Large intestine (tissue), 12 donors: ENCODE data around the gene CCL26. TPM values are rescaled to one million over a fixed set of nuclear protein-coding genes. Genes with fewer than 3 reads are reported as not detected.

ENCODE experiments used
- DNase-seq, 2 donors: peaks; one replicate each; pipeline versions ENCODE4 v3.0.0 to v3.0.0-alpha.2; 2013
- H3K27ac ChIP-seq: one replicate; pipeline ENCODE4 v1.5.1; 2013; ENCODE audit warnings: low read length
- H3K27me3 ChIP-seq: 2 replicates; pipeline ENCODE4 v1.6.1; 2013; ENCODE audit warnings: low read length; ENCODE audit not compliant: control insufficient read depth, insufficient read depth
- H3K36me3 ChIP-seq: 2 replicates; pipeline ENCODE4 v1.6.1; 2013; ENCODE audit warnings: low read length; ENCODE audit not compliant: control insufficient read depth, insufficient read depth
- H3K4me1 ChIP-seq: one replicate; pipeline ENCODE4 v1.6.1; 2013; ENCODE audit warnings: low read length; ENCODE audit not compliant: control insufficient read depth, insufficient read depth
- H3K4me3 ChIP-seq: one replicate; pipeline ENCODE4 v1.5.1; 2013; ENCODE audit warnings: low read length
- H3K9me3 ChIP-seq: one replicate; pipeline ENCODE4 v1.6.1; 2013; ENCODE audit warnings: mild to moderate bottlenecking, low read depth, low read length, moderate library complexity; ENCODE audit not compliant: control insufficient read depth
- WGBS: methylation state at CpG from one replicate; pipeline ENCODE4 v1.1.5; 2013; ENCODE audit warnings: low lambda C conversion rate; ENCODE audit not compliant: insufficient coverage; 5-methylcytosine and 5-hydroxymethylcytosine counted together
- long read RNA-seq, 11 donors: transcript quantifications; one replicate each; lab custom pipeline, GENCODE V29; 2026
- polyA plus RNA-seq: library from polyadenylated mRNA; unstranded; fragments of 120-200 nt; gene quantifications from one replicate; pipeline ENCODE4 v1.2.1, GENCODE V29; 2013

The CCL26 gene
- polyA plus RNA-seq: 0.12 TPM
- long read RNA-seq, donor 1: 0 reads
- long read RNA-seq, donor 2: 0 reads
- long read RNA-seq, donor 3, partial matches to known transcripts: 0 of 1 reads
- long read RNA-seq, donor 3, other reads (novel, unspliced or antisense): 0 of 1 reads
- long read RNA-seq, donor 4: 0 reads
- long read RNA-seq, donor 5: 0 reads
- long read RNA-seq, donor 6: 0 reads
- long read RNA-seq, donor 7: 0 reads
- long read RNA-seq, donor 8: 0 reads
- long read RNA-seq, donor 9: 0 reads
- long read RNA-seq, donor 10: 0 reads
- long read RNA-seq, donor 11: 0 reads

DNA sequence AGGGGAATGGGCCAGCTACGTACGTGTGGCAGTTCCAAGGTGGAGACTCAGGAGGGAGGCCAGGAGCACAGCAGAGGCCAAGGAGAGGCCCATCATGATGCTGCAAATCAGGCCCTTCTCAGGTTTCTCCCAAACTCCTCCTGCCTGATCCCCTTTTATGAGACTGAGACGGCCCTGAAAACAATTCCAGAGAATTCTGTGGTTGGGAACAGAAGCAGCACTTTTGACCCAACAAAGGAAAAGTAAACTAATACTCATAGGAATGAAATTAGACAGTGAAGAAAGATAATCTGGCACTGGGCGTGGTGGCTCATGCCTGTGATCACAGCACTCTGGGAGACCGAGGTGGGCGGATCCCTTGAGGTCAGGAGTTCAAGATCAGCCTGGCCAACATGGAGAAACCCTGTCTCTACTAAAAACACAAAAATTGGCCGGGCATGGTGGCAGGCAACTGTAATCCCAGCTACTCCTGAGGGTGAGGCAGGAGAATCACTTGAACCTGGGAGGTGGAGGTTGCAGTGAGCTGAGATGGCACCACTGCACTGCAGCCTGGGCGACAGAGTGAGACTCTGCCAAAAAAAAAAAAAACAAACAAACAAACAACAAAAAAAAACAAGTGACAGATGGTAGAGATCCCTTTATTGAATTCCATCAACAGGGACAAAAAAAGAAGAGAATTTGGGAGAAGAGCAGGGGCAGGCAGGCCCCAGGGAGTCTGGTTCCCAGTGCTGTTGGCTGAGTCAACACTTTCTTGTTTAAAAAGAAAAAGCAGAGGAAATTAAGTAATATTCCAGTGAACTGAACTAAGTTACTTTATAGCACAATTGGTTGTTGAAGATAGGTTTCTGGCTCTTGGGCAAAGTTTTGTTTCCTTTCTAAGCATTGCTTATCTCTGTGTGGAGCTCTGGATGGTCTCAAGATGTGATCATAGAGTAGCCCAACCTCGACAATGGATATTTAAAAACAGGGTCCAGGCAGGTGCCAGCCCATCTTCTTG, at the start of gene CCL26:
Gene CCL26, minus strand, starts transcription at position 131 of the 997 bp plus-strand sequence. Its CDS starts 35 bp downstream, at position 96.
- Histone ChIP-seq H3K9me3 (no peaks in the 10 kb centered on the region), H3K4me1 (no peaks in the 10 kb centered on the region), H3K36me3 (no peaks in the 10 kb centered on the region), H3K27ac (no peak within 1 kb of the TSS), H3K27me3 (no peaks in the 10 kb centered on the region), H3K4me3 (no peak within 1 kb of the TSS)
- no peak for DNase-seq
- no CpG with 5 or more reads among the region's 9 CpGs for WGBS

- no CpG with 5 or more reads among the region's 1 CpG for WGBS
- H3K27ac ChIP-seq: no peak overlapping the region
- no peaks in the 10 kb centered on the region for H3K27me3 ChIP-seq
- H3K4me1 ChIP-seq: no peaks in the 10 kb centered on the region
- H3K4me3 ChIP-seq: no peak overlapping the region
- no peaks in the 10 kb centered on the region for H3K36me3 ChIP-seq
- DNase-seq: no peak
- H3K9me3 ChIP-seq: no peaks in the 10 kb centered on the region
These were observed 48.7 kb upstream of the CCL26 start for GRCh38 chr7:75820688-75821087.

DNA sequence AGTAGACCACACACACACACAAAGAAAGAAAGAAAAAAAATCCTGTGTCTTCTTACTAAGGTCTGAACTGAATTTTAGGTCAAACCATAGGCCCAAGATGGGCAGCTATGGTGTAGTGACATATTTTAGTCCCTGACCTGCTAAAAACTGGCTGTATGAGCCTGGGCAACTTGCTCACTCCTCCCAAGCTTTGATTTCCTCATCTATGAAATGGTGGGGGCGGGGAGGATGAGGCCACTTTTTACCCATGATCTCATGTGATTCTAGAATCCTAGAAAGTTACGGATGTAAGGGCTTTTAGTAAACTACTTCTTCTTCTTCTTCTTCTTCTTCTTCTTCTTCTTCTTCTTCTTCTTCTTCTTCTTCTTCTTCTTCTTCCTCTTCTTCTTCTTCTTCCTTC, 47.7 kb upstream of the CCL26 start:
- no peaks in the 10 kb centered on the region for H3K4me1 ChIP-seq
- H3K9me3 ChIP-seq: no peaks in the 10 kb centered on the region
- no peak for DNase-seq
- 75% methylated on average over 1 of the region's 2 CpGs for WGBS
- H3K36me3 ChIP-seq: no peaks in the 10 kb centered on the region
- no peak overlapping the region for H3K4me3 ChIP-seq
- no peak overlapping the region for H3K27ac ChIP-seq
- no peaks in the 10 kb centered on the region for H3K27me3 ChIP-seq

DNA sequence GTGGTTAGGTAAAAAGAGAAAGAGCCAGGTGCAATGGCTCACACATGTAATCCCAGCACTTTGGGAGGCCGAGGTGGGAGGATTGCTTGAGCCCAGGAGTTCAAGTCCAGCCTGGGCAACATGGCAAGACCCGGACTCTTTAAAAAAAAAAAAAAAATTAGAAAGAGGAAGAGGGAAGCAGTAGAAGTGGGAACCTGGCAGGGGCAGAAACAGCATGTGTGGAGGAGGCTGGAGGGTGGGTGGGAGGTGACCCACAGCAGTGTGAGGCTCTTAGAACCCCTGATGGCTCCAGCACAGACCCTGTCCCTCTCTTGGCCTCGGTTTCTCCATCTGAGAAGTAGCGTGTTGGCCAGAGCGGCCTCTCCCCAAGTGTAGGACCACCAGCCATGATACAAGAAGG, 46.5 kb upstream of the CCL26 start:
- H3K27ac ChIP-seq: no peak overlapping the region
- WGBS: 100% methylated on average over 1 of the region's 5 CpGs

DNA sequence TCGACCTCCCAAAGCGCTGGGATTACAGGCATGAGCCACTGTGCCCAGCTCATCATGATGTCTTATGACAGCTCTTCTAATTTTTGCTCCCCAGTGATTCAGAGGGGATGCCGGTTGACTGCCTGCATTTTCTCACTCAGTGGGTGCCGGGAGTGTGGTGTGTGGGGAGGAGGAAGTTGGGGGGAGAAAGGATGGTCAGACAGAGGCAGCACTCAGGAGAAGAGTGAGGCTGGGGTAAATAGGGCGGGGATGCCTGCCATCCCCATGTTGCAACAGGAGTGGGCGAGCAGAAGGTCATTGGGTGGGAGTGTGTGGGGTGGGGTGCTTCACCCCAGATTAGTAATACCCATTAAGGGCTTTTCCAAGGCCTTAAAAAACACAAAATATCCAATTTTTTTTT, 45.1 kb upstream of the CCL26 start:
- H3K4me1 ChIP-seq: no peaks in the 10 kb centered on the region
- no peak for DNase-seq
- no CpG with 5 or more reads among the region's 6 CpGs for WGBS
- H3K4me3 ChIP-seq: no peak overlapping the region
- no peaks in the 10 kb centered on the region for H3K36me3 ChIP-seq
- H3K27me3 ChIP-seq: no peaks in the 10 kb centered on the region
- no peaks in the 10 kb centered on the region for H3K9me3 ChIP-seq
- H3K27ac ChIP-seq: no peak overlapping the region

More for the DNA sequence above, 46.5 kb upstream of the CCL26 start:
- Histone ChIP-seq H3K4me3 (no peak overlapping the region), H3K36me3 (no peaks in the 10 kb centered on the region), H3K4me1 (no peaks in the 10 kb centered on the region), H3K9me3 (no peaks in the 10 kb centered on the region), H3K27me3 (no peaks in the 10 kb centered on the region)
- no peak for DNase-seq

DNA sequence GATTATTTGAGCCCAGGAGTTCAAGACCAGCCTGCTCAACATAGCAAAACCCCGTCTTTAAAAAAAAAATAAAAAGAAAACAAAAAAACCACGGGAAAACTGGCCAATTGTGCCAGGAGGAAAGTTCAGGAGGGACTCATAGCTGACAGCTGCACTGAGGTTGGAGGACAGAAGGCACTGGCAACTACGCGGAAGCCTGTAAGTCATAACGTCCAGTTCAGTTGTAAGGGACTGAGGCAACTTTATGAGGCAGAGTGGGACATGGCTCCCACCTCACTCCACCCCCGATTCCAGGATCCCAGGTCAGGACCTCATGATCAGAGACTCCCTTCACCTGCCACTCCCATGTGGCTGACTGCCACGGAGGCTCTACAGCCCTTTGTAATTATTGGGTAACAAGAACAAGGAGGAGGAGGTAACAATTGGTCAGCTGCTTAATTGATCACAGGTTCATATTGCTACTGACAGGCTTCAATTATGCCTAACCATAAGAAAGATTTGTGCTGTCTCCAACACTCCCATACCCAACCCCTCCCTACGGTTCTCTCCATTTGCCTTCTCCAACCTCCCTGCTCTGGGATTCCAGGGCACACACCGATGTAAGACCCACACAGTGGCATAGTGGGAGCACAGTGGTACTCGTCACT, 43.5 kb upstream of the CCL26 start:
- no CpG with 5 or more reads among the region's 10 CpGs for WGBS
- H3K4me3 ChIP-seq: no peak overlapping the region
- DNase-seq: no peak

DNA sequence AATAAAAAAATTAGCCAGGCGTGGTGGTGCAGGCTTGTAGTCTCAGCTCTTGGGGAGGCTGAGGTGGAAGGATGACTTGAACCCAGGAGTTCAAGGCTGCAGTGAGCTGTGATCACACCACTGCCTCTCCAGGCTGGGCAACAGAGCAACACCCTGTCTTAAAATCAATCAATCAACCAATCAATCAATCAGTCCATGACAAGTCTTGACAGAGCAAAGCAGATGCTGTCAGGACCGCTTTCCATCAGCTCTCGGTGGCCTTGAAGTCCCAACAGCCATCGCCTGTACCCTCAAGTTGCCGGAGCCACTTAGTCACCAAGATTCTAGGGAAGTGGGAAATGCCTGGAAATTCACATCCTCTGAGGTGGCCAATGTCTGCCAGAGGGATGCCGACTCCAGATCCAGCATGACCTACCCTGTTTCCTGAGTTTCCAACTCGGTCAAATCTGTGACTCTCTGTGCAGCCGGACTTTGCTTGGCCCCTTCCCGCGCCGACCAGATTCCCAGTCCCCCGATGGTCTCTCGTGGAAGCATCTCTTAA, 42.5 kb upstream of the CCL26 start:
- H3K27me3 ChIP-seq: no peaks in the 10 kb centered on the region
- no peaks in the 10 kb centered on the region for H3K36me3 ChIP-seq
- H3K4me1 ChIP-seq: no peaks in the 10 kb centered on the region
- no peak for DNase-seq
- H3K4me3 ChIP-seq: no peak overlapping the region
- H3K9me3 ChIP-seq: no peaks in the 10 kb centered on the region
- WGBS: no CpG with 5 or more reads among the region's 13 CpGs
- no peak overlapping the region for H3K27ac ChIP-seq

More for the DNA sequence above, 43.5 kb upstream of the CCL26 start:
- H3K9me3 ChIP-seq: no peaks in the 10 kb centered on the region
- H3K36me3 ChIP-seq: no peaks in the 10 kb centered on the region
- no peak overlapping the region for H3K27ac ChIP-seq
- H3K4me1 ChIP-seq: no peaks in the 10 kb centered on the region
- no peaks in the 10 kb centered on the region for H3K27me3 ChIP-seq

- Histone ChIP-seq H3K9me3 (no peaks in the 10 kb centered on the region), H3K36me3 (no peaks in the 10 kb centered on the region), H3K4me3 (no peak within 1 kb of the TSS), H3K4me1 (no peaks in the 10 kb centered on the region), H3K27me3 (no peaks in the 10 kb centered on the region), H3K27ac (no peak within 1 kb of the TSS)
- DNase-seq: no peak
- WGBS: no CpG with 5 or more reads among the region's 7 CpGs
These were observed 41.8 kb upstream of the CCL26 start, which contains the start of gene CCL24 for GRCh38 chr7:75813781-75814236. Gene CCL24, minus strand, starts transcription at chr7:75813806. Its CDS starts 91 bp downstream, at chr7:75813715.

- Histone ChIP-seq H3K4me3 (no peak overlapping the region), H3K36me3 (no peaks in the 10 kb centered on the region), H3K27ac (no peak overlapping the region), H3K27me3 (no peaks in the 10 kb centered on the region), H3K4me1 (no peaks in the 10 kb centered on the region), H3K9me3 (no peaks in the 10 kb centered on the region)
- WGBS: no CpG with 5 or more reads among the region's 3 CpGs
- DNase-seq: no peak
These were observed 41.1 kb upstream of the CCL26 start for GRCh38 chr7:75813084-75813483.
